GM19240 (cell line): Measurements from ENCODE around the gene CEP170.
"Not testable (repeated sequence)": the region's sequence is repeated elsewhere in the genome, so short reads cannot be mapped to it uniquely, and the experiment has no call there.

Experiments used
- DNase-seq: peaks from one replicate; pipeline ENCODE4 v3.0.0; 2011; ENCODE audit warnings: low spot score; ENCODE audit not compliant: insufficient read length

Gene CEP170

DNA sequence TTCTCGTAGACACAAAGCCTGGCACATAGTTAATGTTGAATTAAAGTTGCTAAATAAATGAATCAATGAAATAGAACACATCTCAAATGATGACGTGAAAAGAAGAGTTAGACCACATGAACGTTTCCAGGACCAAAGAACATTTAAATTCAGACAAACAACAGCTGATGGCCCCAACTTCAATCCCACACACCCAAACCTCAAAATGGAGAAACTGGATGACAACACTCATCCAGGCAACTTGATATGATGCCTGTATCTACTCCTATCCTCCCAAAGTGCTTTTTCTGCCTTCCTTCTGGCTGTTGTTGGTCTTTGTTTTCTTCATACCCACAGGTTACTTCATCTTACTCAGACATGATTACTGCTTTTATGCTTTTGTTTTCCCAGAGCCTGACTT lies 71.9 kb downstream of the CEP170 start:
- DNase-seq, result not testable (repeated sequence)

DNA sequence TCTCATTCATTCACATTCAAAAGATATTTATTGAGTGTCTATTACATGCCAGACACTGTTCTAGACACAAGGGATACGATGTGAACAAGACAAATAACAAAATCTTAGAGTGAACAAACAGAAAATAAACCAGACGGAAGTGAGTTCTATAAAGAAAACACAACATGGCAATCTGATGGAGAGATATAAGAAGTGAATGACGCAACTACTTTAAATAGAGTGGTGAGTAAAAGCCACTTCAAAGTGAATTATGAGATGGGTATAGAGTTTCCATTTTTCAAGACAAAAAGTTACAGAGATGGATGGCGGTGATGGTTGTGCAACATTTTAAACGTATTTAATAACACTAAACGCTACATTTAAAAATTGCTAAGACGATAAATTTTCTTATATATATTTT lies 75.4 kb downstream of the CEP170 start:
- DNase-seq, result no peak

DNA sequence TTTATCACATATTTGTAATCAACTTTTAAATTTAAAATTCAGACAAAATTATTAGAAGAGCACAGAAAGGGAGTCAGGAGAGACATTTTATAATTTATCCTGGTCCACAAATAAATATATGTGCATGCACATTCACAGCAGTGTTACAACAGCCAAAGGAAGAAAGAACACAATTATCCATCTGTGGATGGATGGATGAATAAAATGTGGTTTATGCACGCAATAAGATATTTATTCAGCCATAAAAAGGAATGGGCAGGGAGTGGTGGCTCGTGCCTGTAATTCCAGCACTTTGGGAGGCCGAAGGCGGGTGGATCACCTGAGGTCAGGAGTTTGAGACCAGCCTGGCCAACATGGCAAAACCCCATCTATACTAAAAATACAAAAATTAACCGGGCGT lies 77.3 kb downstream of the CEP170 start:
- not testable (repeated sequence) for DNase-seq

DNA sequence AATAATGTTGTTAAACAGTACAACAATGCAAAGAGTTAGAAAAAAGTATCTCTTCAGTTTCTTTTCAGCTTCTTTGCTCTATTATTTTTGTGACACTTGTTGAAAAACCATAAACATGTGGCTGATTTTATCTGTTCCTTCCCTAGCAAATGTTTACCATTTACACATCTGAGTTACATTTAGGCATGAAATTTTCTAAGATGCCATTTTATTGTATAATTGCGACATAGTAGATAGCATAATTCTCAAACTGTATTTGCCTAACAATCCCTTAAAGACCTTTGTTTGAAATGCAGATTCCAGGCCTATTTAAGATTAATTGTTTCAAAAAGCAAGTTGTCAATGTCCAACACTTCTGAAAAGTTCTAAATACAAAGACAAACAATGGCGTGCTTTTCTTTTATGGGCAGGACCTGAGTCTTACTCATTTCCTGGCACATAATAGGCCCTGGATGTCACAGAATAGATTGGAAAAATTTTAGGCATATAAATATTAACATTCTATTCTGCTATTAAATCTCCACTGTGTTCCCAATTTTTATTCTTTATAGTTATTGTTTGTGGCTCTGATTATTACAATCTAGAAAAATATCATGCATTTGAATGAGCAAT lies 81.2 kb downstream of the CEP170 start:
- DNase-seq, result not testable (repeated sequence)

DNA sequence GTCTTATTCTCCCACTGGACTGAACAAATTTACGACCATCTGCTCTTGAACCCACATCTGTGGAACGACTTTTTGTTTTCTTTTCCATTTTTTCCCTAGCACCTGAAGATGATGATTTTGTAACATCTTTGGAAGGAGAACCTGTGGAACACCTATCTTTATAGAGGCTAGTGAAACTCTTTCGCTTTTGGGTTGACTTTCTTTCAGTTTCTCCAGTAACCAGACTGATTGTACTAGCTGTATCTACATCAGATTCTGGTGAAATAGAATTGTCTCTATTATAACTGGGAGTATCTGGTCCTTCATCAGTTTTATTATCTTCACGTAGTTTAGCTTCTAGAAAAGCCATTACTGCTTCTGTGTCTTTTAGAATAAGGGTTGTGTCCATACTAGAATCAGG lies 90.2 kb downstream of the CEP170 start:
- not testable (repeated sequence) for DNase-seq

DNA sequence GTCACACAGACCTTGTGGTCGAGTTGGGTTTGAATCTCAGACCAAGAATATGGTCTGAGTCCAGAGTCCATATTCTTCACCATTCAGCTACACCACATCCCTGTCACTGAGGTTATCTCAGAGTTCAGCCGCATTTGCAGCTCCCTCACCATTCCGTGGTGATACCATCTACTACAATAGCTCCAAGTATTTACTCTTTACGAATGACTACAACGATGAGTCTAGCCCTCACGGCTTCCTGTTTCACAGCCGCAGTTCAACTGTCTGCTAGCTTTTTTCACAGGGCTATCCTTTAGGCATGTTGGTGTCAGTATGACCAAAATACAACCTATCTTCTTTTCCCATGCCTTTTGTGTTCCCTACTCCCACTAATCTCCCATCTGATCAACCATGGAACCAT lies 104.2 kb downstream of the CEP170 start:
- not testable (repeated sequence) for DNase-seq

DNA sequence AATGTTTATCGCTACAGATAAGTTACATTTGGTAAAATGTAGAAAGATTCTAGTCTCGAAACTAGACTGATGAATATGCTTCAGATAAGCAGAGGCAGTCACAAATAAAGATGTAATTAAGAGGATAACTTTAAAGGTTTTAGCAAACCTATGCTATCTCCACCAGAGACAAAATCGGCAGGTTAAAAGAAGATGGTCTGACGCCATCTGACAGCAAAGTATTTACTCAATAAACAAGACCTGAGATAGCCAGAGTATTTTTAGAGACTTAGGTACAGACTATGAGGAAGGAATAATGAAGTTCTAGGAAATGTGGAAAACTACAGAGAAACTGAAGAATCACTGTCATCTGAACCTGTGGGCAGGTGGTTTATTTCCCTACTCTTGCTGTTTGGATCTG lies 106.0 kb downstream of the CEP170 start:
- not testable (repeated sequence) for DNase-seq

DNA sequence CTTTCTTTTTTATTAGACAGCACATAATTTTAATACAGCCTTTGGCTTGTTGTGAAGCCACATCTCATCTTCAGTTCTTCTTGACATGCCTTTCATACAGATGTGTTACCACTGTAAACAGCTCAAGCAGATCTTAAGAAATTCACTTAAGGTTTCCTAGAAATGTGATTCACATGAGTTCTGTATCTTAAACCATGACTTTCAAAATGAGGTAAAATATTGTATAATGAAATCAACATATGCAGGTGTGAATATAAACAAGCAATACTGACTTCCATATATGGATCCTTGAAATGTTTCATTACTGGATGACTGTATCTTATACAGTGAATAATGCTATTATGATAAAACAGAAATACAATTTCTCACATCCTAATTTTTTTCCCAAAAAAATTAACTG lies 107.7 kb downstream of the CEP170 start:
- DNase-seq, result not testable (repeated sequence)

DNA sequence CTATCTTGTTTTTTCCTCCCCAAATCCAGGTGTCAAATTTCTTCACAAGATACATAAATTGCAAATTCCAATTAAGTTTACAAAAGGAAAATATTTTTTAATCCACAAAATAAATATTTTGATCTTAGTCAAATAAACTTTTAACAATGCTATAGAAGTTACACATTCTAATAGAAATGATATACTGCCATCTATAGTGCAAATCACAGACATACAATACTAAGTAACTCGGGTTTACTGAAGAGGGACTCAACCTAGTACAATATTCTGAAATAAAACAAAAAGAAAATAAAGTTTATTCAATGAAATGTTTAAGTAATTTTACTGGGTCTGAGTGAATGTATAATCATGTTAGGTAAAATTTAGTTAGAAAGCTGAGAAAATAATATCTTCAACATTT lies 114.6 kb downstream of the CEP170 start:
- DNase-seq, result not testable (repeated sequence)

DNA sequence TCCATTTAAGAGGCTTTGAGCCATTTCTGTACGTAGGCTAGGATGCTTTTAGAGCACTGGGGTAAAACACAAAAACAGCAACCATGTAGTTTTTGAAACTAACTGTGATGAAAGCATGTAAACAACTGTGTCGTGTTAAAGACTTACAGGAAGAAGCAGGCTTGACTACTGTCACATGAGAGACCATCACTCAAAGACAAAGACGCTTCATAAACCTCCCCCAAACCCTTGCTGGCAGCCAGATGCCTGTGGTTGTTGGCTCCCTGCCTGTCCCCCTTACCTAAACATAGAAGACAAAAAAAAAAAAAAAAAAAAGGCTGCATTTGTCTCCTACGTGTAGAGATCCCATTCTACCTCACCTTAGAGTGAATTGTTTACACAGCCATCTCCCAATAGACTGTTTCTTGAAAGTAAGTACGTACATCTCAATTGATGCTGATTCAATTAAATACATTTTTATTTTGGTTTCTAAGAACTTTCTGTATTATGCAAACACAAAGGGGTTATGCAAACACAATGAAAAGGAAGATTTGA lies 132.1 kb downstream of the CEP170 start:
- DNase-seq, result not testable (repeated sequence)

DNA sequence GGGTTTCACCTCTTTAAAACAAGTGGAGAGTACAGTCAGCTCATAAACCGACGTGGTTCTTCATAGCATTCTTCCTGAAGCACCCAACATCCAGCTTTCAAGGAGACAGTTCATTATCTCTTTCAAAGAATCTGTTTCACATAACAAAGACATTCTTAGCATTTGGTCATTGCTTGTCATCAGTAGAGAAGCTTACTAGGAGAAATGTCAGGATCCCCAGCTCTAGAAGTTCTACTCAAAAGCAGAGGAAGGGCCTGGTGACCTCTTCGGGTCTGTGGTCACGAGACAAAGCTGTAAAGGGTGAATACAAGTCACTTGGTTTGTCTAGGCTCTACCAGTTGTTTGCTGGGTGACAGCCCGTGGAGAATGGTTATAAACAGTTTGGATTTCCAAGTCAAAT lies 133.1 kb downstream of the CEP170 start:
- not testable (repeated sequence) for DNase-seq

DNA sequence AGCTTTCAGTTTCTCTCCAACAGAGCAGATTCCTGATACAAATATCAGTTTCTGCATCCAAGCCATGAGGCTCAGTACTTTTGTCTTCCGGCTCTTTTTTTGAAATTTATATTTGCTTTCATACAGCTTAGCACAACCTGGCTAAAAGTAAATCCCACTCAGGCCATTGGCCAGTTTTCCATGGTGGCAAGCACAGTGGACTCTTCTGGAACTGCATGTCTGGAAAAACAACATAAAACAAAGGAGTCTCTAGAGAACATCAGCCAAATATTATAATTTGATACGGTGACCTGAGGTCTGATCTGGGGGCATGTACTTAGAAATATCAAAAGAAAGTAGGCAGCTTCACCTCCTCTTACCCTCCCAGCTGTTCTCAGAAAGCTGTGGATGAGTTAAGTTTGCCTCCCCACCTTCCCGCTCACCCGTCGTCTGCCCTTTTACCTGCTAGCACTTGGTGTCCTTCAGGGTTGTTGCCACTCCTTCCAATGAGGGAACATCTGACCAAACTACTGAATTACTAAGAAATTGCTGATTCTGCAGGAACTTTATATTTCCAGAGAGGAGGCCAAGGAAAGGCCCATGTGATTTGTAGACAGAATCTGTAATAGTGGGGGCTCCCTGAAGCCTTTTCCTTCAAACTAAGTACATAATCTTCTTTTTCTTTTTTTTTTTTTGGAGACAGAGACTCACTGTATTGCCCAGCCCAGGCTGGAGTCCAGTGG lies 136.3 kb downstream of the CEP170 start:
- not testable (repeated sequence) for DNase-seq

DNA sequence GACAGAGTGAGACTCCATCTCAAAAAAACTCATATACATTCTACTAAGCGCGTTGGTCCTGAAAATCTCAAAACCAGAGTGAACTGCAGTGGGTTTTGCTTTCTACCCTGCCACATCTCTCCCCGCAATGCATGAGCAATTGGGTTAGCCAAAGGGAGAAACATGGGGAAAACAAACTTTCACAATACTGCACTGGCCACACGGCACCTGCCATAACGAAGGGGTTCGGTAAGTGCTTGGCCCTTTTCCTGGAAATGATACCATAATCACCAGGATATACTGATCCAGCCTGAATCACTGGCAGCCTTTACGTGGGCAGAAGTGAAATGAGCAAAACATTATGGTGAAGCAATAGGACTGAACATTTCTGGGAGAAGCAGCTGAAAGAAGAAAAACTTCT lies 138.9 kb downstream of the CEP170 start:
- DNase-seq, result not testable (repeated sequence)

DNA sequence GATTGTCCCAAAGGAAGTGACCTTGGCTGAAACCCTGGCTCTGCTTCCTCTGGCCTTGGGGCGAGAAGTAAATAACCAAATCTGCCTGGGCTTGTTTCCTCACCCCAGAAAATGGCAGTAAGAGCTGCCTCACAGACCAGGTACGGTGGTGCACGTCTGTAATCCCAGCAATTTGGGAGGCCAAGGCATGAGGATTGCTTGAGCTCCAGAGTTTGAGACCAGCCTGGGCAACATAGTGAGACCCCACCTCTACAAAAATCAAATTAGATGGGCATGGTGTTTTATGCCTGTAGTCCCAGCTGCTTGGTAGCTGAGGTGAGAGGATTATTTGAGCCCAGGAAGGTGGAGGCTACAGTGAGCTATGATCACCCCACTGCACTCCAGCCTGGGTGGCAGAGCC lies 140.3 kb downstream of the CEP170 start:
- DNase-seq, result not testable (repeated sequence)

DNA sequence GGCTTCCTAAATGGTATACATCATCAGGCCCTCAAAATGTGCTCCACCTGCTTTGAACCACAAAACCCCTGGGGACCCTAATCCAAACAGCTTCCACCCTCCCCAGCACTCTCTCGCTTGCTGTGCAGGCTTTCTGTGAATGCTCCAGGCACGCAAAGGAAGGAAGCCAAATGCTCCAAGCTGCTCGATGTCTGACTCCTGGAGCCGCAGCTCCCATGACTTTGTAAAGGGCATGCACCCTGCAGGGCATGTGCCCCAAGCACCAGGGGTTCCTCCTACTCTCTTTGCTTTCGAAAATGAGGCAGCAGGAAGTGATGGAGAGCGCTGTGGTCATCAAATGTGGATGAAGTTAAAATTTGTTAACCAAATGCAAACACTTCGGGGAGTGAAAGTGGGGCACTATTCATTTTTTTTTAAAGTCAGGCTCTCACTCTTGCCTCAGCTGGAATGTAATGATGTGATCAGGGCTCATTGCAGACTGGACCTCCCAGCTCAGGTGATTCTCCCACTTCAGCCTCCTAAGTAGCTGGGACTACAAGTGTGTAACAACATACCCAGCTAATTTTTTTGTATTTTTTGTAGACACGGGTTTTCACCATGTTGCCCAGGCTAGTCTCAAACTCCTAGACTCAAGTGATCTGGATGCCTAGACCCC lies 140.9 kb downstream of the CEP170 start:
- DNase-seq, result not testable (repeated sequence)

DNA sequence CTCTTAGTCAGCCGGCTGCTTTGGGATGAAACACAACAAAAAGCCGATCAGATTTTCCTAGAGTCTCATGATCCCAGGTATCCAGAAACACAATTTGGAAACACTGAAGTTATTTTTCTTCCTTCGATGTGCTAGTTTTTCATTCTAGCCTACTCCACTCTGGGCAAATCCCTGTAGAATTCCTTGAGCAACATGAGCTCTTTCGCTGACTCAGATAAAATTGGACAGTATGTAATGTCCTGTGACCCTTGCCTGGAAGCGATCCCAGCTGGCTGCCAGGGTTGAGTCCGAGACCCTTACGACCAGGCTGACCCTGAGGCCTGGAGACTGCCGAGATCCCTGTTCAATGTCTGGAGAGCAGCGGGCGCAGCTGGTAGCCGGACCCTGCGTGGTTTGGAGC lies 147.9 kb downstream of the CEP170 start:
- not testable (repeated sequence) for DNase-seq

DNA sequence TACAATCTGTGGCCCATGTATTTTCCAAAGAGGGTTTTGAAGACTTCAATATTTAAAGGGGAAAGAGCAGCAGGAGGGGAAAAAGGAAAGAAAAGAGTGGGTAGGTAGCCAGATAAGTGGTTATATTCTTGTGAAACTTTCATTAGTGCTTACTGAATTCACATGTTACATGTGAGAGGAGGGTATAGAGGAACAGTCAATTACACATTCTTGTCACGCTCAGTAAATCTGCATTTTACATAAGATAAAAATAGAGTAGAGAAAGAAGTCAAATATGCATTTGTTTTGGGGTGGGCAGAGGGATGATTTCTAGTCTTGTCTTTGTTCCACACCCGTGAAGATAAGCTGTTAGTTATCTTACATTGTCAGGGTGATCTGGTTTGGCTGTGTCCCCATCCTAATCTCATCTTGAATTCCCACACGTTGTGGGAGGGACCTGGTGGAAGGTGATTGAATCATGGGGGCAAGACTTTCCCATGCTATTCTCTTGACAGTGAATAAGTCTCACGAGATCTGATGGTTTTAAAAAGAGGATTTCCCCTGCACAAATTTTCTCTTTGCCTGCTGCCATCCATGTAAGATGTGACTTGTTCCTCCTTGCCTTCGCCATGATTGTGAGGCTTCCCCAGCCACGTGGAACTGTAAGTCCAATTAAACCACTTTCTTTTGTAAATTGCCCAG lies 149.3 kb downstream of the CEP170 start:
- not testable (repeated sequence) for DNase-seq

DNA sequence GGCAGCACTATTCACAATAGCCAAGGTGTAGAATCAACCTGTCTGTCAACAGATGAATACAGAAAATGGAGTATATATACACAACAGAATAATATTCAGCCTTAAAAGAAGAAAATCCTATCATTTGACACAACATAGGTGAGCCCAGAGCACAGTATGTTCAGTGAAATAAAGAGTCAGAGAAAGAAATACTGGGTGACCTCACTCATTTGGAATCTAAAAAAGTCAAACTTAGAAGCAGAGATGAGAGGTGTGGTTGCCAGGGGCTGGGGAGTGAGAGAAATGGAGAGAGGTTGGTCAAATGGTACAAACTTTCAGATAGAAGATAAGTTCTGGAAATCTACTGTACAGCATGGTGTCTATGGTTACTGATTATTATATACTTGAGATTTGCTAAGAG lies 150.0 kb downstream of the CEP170 start:
- DNase-seq, result not testable (repeated sequence)

DNA sequence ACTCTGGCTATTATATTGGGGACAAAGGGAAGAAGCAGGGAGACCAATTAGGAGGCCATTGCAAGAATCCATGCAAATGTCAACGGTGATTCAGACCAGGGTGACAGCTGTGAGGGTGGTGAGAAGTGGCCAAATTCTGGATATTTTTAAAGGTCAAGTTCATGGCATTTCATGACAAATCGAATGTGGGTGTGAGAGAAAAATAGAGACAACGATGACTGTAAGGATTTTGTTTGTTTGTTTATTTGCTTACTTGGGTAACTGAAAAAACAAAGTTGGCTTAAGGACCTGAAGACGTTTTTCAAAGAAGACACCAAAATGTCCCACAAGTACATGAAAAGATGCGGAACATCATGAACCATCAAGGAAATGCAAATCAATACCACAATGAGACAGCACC lies 150.6 kb downstream of the CEP170 start:
- not testable (repeated sequence) for DNase-seq

DNA sequence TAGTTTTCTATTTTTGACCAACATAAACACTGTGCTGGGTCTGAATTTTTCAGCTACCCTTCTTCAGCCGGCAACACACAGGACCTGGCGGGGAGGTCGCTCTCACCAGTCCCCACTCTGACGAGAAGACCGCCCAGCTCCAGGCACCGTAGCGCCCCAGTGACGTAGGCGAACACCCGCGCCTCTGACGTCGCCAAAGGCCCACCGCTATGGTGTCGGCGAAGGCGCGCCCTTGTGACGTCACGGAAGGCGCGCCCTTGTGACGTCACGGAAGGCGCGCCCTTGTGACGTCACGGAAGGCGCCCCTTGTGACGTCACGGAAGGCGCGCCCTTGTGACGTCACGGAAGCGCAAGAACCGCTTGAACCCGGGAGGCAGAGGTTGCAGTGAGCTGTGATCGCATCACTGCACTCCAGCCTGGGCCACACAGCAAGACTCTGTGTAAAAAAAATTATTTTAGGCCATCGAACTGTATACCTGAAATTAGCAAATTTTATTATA lies 153.5 kb downstream of the CEP170 start:
- DNase-seq, result peak; percentile 10

DNA sequence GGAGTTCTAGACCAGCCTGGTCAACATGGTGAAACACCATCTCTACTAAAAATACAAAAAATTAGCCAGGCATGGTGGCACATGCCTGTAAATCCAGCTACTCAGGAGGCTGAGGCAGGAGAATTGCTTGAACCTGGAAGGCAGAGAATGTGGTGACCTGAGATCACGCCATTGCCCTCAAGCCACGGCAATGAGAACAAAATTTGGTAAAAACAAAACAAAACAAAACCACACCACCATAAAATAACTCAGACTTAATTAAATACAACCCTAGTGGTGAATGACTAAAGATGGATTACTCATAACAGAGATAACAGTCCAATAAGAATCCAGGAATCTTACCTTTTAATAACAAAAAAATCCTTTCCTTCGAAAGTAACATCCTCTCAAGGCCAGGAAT lies 167.7 kb downstream of the CEP170 start:
- DNase-seq, result not testable (repeated sequence)
